GM10847 (cell line): ENCODE data around the gene GPR132.
A peak's percentile ranks its signal among the peaks of the same experiment; 100 is the strongest.

ENCODE experiments used
- POLR2A ChIP-seq: IDR thresholded peaks from 2 replicates; pipeline ENCODE4 v1.6.1; 2011; ENCODE audit not compliant: insufficient read length; ENCODE audit errors: extremely low read depth

GPR132 gene

DNA sequence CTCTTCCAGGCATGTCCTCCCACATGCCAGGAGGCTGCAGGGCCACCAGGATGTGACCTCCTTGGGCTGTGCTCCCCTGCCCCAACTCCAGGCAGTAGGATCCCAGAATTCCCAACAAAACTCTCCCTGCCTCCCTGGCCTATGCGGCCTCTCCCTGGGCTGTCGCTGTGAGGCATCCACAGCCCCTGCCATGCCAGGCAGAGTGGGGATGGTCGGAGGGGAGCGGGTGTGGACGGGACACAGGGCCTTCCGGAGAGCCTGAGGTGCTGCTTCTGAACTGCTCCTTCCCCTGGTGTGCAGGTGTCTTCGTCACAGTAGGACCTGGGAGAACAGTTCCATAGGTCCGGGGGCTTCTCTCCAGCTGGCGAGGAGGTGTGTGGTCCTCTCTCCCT lies 18.3 kb downstream of the GPR132 start:
- TF ChIP-seq POLR2A = no peak

GRCh38 chr14:105045710-105046326 lies 19.4 kb downstream of the GPR132 start:
- peak; percentile 27 for TF ChIP-seq POLR2A

DNA sequence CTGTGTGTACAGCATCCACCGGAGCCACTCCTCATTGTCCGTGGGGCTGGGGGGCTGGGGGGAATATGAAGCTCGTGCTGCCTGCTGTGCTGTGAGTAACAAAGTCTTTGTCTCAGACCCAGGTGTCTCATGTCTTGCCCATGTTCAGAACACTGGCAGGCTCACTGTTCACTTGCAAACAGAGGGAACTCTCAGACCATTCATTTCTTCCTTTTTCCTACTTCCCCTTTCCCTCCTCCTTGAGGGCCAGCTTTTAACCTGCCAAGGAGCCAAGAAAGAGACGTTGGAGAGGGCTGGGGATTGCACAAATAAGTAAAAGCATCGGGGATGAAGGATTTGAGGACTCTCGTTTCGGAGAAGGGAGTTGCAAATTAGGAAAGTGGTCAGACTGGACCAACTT lies 21.6 kb downstream of the GPR132 start:
- no peak for TF ChIP-seq POLR2A

DNA sequence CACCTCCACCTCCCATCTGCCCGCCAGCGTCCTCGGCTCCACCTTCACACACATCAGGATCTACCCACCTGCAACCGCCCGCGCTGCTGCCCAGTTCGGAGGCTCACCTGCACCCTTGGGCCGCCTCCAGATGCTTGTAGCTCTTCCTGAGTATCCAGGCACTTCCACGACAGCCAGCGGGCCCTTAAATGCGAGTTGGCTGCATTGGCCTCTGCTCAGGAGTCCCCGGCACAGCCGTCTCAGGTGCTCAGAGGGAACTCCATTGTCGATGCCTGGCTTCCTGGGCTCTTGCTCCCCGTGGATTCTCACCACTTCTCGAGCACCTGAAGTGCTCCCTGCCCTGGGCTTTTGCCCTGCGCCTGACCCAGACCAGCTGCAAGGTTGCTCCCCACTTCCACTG lies 22.4 kb downstream of the GPR132 start:
- no peak for TF ChIP-seq POLR2A

- TF ChIP-seq POLR2A = no peak
Measured at GRCh38 chr14:105041841-105042765, 23.1 kb downstream of the GPR132 start.

GRCh38 chr14:105039458-105040205 lies 25.6 kb downstream of the GPR132 start:
- TF ChIP-seq POLR2A = no peak

GRCh38 chr14:105034315-105035039 lies 30.8 kb downstream of the GPR132 start:
- no peak for TF ChIP-seq POLR2A

GRCh38 chr14:105030836-105031396 lies 34.3 kb downstream of the GPR132 start:
- no peak for TF ChIP-seq POLR2A

DNA sequence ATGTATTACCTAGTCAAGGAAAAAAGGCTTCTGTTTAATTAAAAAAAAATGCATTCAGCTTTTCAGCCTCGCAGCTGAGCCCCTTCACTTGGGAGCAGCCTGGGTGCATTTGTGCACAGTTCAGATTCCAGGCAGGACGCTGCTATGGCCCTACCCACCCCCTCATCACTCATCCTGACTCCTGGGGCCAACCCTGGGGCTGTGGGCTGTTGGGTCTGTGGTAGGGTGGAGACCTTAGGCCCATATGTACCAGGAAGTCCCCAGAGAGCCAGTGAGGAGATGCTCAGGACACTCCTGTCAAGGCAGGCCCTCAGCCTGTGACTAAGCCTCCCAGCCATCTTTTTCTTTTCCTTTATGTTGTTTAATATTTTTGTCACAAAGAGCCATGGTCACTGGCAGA lies 35.0 kb downstream of the GPR132 start:
- no peak for TF ChIP-seq POLR2A

DNA sequence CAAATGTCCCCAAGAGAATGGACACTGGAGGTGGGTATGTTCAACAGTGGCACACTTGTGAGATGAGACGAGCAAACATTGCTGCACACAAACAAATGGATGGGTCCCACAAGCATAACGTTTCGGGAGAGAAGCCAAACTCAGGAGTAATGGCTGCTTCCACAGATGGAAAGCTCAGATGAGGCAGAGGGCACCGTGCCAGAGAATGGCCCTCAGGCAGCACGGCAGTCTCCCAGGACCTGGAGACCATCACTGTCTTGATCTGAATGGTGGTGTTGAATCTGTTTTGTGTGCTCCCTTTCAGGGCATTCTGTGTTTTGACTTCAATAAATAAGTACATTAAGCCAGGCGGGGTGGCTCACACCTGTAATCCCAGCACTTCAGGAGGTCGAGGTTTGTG lies 35.8 kb downstream of the GPR132 start:
- TF ChIP-seq POLR2A = no peak

DNA sequence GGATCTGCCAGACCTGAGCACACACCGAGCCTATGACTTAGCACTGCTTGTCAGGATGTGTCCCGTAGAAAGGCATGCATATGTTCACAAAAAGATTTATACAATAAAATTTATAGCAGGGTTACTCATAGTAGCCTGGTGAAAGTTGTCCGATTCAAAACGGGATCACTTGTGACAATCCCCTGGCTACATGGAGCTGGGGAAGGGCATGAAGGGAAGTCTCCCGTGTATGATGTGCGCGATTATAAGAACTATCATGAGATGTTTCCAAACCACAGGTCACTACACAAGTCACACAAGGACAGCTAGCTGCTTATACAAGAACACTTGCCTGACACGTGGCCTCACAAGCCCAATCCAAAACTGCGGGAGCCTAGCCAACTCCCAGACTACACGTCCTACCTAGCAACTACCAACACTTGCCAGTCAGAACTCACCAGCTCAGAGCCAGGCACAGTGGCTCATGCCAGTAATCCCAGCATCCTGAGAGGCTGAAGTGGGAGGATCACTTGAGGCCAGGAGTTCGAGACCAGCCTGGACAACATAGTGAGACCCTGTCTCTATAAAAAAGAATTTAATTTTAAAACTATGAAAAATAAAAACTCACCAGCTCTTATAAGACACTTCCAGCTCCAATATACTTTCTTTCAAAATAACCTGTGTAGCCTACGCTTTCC lies 36.8 kb downstream of the GPR132 start:
- TF ChIP-seq POLR2A = no peak

DNA sequence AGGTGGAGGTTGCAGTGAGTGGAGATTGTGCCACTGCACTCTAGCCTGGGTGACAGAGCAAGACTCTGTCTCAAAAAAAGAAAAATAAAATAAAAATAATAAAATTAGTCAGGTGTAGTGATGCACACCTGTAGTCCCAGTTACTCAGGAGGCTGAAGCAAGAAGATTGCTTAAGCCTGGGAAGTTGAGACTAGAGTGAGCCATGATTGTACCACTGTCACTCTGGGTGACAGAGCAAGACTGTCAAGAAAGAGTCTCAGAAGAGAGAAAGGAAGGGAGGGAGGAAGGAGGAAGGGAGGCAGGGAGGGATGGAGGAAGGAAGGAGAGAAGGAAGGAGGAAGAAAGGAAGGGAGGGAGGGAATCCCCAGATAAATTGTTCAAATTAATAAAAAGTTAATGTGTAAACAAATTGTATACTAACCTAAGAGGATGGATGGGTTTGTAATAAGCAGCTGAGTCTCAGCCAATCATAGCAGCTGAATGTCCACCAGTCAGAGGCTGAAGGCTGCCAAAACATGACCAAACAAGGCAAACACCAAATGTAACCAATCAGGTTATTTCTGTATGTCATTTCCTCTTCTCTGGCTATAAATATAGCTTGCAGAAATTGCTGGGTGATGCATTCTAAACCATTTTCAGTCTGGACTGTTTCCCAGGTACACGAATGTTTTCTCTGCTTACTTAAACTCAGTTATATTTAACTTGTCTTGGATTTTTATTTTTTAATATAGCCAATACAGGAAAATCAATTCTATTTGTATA lies 38.2 kb downstream of the GPR132 start:
- TF ChIP-seq POLR2A = no peak

DNA sequence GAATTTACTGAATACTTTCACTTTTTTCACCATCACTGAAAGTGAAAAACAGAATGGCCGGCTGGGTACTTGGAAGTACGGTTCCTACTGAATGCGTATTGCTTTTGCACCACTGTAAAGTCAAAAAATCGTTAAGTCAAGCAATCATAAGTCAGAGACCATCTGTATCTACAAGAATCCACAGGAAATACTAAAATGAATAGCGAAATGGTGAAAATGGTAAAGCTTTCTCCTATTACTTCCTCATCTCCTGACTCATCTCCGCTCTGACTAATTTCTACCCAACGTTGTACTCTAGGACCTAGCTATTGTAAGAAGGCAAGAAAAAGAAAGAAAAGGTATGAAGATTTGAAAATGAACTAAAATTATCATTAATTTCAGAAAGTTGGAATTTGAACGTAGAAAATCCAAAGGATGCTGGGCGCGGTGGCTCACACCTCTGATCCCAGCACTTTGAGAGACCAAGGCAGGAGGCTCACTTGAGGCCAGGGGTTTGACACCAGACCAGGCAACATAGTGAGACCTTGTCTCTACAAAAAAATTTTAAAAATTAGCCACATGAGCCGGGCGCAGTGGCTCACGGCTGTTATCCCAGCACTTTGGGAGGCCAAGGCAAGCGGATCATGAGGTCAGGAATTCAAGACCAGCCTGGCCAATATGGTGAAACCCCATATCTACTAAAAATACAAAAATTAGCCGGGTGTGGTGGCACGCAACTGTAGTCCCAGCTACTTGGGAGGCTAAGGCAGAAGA lies 39.0 kb downstream of the GPR132 start:
- no peak for TF ChIP-seq POLR2A
